HepG2 (cell line): Measurements from ENCODE around the gene CDH12. TPM values are rescaled to one million over a fixed set of nuclear protein-coding genes. Genes with fewer than 3 reads are reported as not detected.

ENCODE experiments used
- ATAC-seq: fragments of 200-7000 bp; cut with Tn5 transposase; 3 replicates; pipeline ENCODE4 v1.9.1; 2020; ENCODE audit warnings: mild to moderate bottlenecking, moderate library complexity
- BruUV-seq: library from RNA; stranded (reverse); fragments of 400-500 nt; replicated peaks from 2 replicates; lab custom pipeline; 2021; lab: Mats Ljungman, UMichigan
- CTCF ChIA-PET: fragments of 300-600 bp; formaldehyde crosslinking; extraction: SDS; loops from one replicate; lab custom pipeline; 2021; ENCODE audit warnings: low total read pairs, inconsistent platforms, low intra/inter-chr PET ratio; lab: Yijun Ruan, JAX
- POLR2A ChIA-PET: fragments of 350-600 bp; sonication (Branson Sonifier 250); formaldehyde crosslinking; loops from one replicate; lab custom pipeline; 2020; ENCODE audit warnings: antibody characterized with exemption, inconsistent platforms; lab: Yijun Ruan, JAX
- DNase-seq: peaks from one replicate; pipeline ENCODE4 v3.0.0-alpha.2; 2015; ENCODE audit warnings: low spot score
- FAIRE-seq: peaks from 3 replicates; lab custom pipeline; 2011; peaks lifted over from hg19 to GRCh38; lab: Jason Lieb, UNC
- H2AFZ ChIP-seq: one replicate; pipeline ENCODE4 v1.6.1; 2011; ENCODE audit warnings: low read length, inconsistent platforms
- H3K27ac ChIP-seq: fragments of 300-600 bp; 3 replicates; pipeline ENCODE4 v1.8.0; 2011; ENCODE audit warnings: mixed run types, mild to moderate bottlenecking, mixed read lengths, low read length, inconsistent platforms; ENCODE audit not compliant: insufficient read depth; ENCODE audit errors: extremely low read length
- H3K27me3 ChIP-seq, 2 experiments: fragments of 200-600 bp in 1 of 2; 2 replicates in 1 of 2; 3 replicates in 1 of 2; pipeline versions ENCODE4 v1.6.0 to v1.8.0; 2011; ENCODE audit warnings: low read length in 2 of 2, mild to moderate bottlenecking in 2 of 2, moderate library complexity in 2 of 2, inconsistent platforms in 1 of 2; ENCODE audit not compliant: insufficient read depth in 2 of 2, control insufficient read depth in 1 of 2
- H3K36me3 ChIP-seq, 2 experiments: fragments of 200-600 bp in 1 of 2; replicated peaks in 1 of 2; 2 replicates in 1 of 2; 3 replicates in 1 of 2; pipeline versions ENCODE4 v1.5.1 to v1.8.0; 2011; ENCODE audit warnings: low read length in 2 of 2, inconsistent platforms in 1 of 2; ENCODE audit not compliant: insufficient read depth in 2 of 2, control insufficient read depth in 1 of 2
- H3K4me1 ChIP-seq: 2 replicates; pipeline ENCODE4 v1.5.1; 2012; ENCODE audit warnings: low read length, inconsistent platforms; ENCODE audit not compliant: insufficient read depth
- H3K4me2 ChIP-seq: 2 replicates; pipeline ENCODE4 v1.6.0; 2011; ENCODE audit warnings: low read depth, low read length, inconsistent platforms
- H3K4me3 ChIP-seq, 3 experiments: fragments of 200-600 bp in 1 of 3; sonication (generic), shearing (Covaris generic) in 1 of 3; replicated peaks in 1 of 3; 2 replicates each; pipeline ENCODE4 v1.5.1; 2011 to 2016; ENCODE audit warnings: low read length in 3 of 3, inconsistent platforms in 2 of 3, low read depth in 2 of 3, mild to moderate bottlenecking in 2 of 3, control low read depth in 1 of 3, mixed read lengths in 1 of 3; ENCODE audit not compliant: insufficient read depth in 1 of 3
- H3K79me2 ChIP-seq: one replicate; pipeline ENCODE4 v1.6.1; 2011; ENCODE audit warnings: low read length, inconsistent platforms; ENCODE audit not compliant: insufficient read depth
- H3K9ac ChIP-seq: 2 replicates; pipeline ENCODE4 v1.6.0; 2011; ENCODE audit warnings: mild to moderate bottlenecking, low read depth, low read length, inconsistent platforms; ENCODE audit not compliant: insufficient read depth
- H3K9me3 ChIP-seq: 2 replicates; pipeline ENCODE4 v1.5.1; 2012; ENCODE audit warnings: mild to moderate bottlenecking, low read length
- H4K20me1 ChIP-seq: 2 replicates; pipeline ENCODE4 v1.6.0; 2011; ENCODE audit warnings: inconsistent platforms, mild to moderate bottlenecking, low read length, moderate library complexity; ENCODE audit not compliant: insufficient read depth
- ELF1 ChIP-seq: sonication (generic); formaldehyde crosslinking; IDR thresholded peaks from 2 replicates; pipeline ENCODE4 v1.4.0; 2020; ENCODE audit warnings: missing genetic modification reagents
- ELF4 ChIP-seq: sonication (generic); formaldehyde crosslinking; IDR thresholded peaks from 2 replicates; pipeline ENCODE4 v1.5.0; 2020; ENCODE audit warnings: missing genetic modification reagents, mild to moderate bottlenecking, moderate library complexity, borderline replicate concordance
- HES4 ChIP-seq: sonication (generic); formaldehyde crosslinking; IDR thresholded peaks from 2 replicates; pipeline ENCODE4 v1.9.0; 2021; ENCODE audit warnings: mild to moderate bottlenecking, missing genetic modification reagents, borderline replicate concordance
- MYNN ChIP-seq: sonication (generic); formaldehyde crosslinking; IDR thresholded peaks from 2 replicates; pipeline ENCODE4 v1.4.0; 2020; ENCODE audit warnings: mild to moderate bottlenecking, low read depth, missing genetic modification reagents
- TFDP1 ChIP-seq: IDR thresholded peaks from 2 replicates; pipeline ENCODE4 v1.6.1; 2016; ENCODE audit warnings: missing compliant biosample characterization, missing genetic modification reagents, borderline replicate concordance
- THAP8 ChIP-seq: sonication (generic); formaldehyde crosslinking; IDR thresholded peaks from 2 replicates; pipeline ENCODE4 v1.5.1; 2020; ENCODE audit warnings: missing genetic modification reagents, mild to moderate bottlenecking, borderline replicate concordance
- ZNF607 ChIP-seq: sonication (generic); formaldehyde crosslinking; IDR thresholded peaks from 2 replicates; pipeline ENCODE4 v1.5.1; 2020; ENCODE audit warnings: missing genetic modification reagents, mild to moderate bottlenecking, borderline replicate concordance
- ZNF619 ChIP-seq: sonication (generic); formaldehyde crosslinking; IDR thresholded peaks from 2 replicates; pipeline ENCODE4 v1.4.0; 2020; ENCODE audit warnings: mild to moderate bottlenecking, missing genetic modification reagents
- ZNF788 ChIP-seq: sonication (generic); formaldehyde crosslinking; IDR thresholded peaks from 2 replicates; pipeline ENCODE4 v1.5.0; 2020; ENCODE audit warnings: mild to moderate bottlenecking, missing genetic modification reagents, borderline replicate concordance
- WGBS: methylation state at CpG from one replicate; pipeline ENCODE4 v1.1.6; 2017; ENCODE audit warnings: low lambda C conversion rate; 5-methylcytosine and 5-hydroxymethylcytosine counted together
- in situ Hi-C: cut with HindIII; loops from 2 replicates; pipeline ENCODE4 v1.10.0; 2017; ENCODE audit warnings: low pct_unique_long_range_greater_than_20kb; ENCODE audit not compliant: extremely low pct_ligation_motif_present
- intact Hi-C: fragments of 100-400 bp; cut with micrococcal nuclease; formaldehyde crosslinking; loops from one replicate; pipeline ENCODE4 v1.10.0; 2022; ENCODE audit not compliant: unreplicated experiment
- polyA plus RNA-seq, 8 experiments: library from polyadenylated mRNA; depleted of rRNA in 3 of 8; stranded (reverse) in 7 of 8; unstranded in 1 of 8; fragments of >200 nt; fragmentation: Illumina TruSeq in 4 of 8; extraction: Trizol in 4 of 8; gene quantifications; 2 replicates each; pipeline versions ENCODE4 v1.2.1 to v1.2.3, GENCODE V29; 2011 to 2016; ENCODE audit warnings: low read depth in 4 of 8, missing spikeins in 1 of 8, mixed read lengths in 1 of 8; ENCODE audit not compliant: insufficient read depth in 1 of 8
- total RNA-seq, 5 experiments: library from RNA; depleted of rRNA; stranded (reverse); fragments of >200 nt; fragmentation: Illumina TruSeq; extraction: Trizol; gene quantifications; 2 replicates each; pipeline ENCODE4 v1.2.3, GENCODE V29; 2016; ENCODE audit warnings: low read depth in 1 of 5

The CDH12 gene
- total and polyA plus RNA-seq, 2 of the 13 experiments (the other 11 are each of a cell fraction or from before 2014, with no cell fraction given): not detected

GRCh38 chr5:22683050-22683449, 170.1 kb downstream of the CDH12 start:
- Histone ChIP-seq H3K4me1 (no peaks in the 10 kb centered on the region), H3K9ac (no peak overlapping the region), H3K4me2 (no peak overlapping the region), H3K9me3 (no peaks in the 10 kb centered on the region), H2AFZ (no peak overlapping the region), H3K27me3 (no peaks in the 10 kb centered on the region), H4K20me1 (no peaks in the 10 kb centered on the region), H3K27ac (no peak overlapping the region), H3K4me3 (no peak overlapping the region), H3K79me2 (no peaks in the 10 kb centered on the region), H3K36me3 (no peaks in the 10 kb centered on the region)
- DNase-seq: no peak
- ChIA-PET CTCF (no interaction called here), POLR2A (no interaction called here)
- no peak for FAIRE-seq
- intact Hi-C loops (no loop called here), in situ Hi-C loops (no loop called here)
- no peak for TF ChIP-seq HES4 (CRISPR knock-in tag)
- no peak for TF ChIP-seq ZNF619 (CRISPR knock-in tag)
- no peak for TF ChIP-seq MYNN (CRISPR knock-in tag)
- TF ChIP-seq ELF1 (CRISPR knock-in tag): no peak
- no peak for TF ChIP-seq ZNF607 (CRISPR knock-in tag)
- no peak for TF ChIP-seq ELF4 (CRISPR knock-in tag)
- TF ChIP-seq TFDP1: no peak
- no peak for TF ChIP-seq THAP8 (CRISPR knock-in tag)
- TF ChIP-seq ZNF788 (CRISPR knock-in tag): no peak
- BruUV-seq: no TSS peak
- WGBS: 3% methylated on average over 2 of the region's 2 CpGs
- no peak for ATAC-seq
